ENCODE measurements around the gene ATXN7L2. TPM values are rescaled to one million over a fixed set of nuclear protein-coding genes. Genes with fewer than 3 reads are reported as not detected.

The ATXN7L2 gene
- total RNA-seq, 4 donors from 2014 or later, result 6.5 to 6.8 (median 6.5) TPM

DNA sequence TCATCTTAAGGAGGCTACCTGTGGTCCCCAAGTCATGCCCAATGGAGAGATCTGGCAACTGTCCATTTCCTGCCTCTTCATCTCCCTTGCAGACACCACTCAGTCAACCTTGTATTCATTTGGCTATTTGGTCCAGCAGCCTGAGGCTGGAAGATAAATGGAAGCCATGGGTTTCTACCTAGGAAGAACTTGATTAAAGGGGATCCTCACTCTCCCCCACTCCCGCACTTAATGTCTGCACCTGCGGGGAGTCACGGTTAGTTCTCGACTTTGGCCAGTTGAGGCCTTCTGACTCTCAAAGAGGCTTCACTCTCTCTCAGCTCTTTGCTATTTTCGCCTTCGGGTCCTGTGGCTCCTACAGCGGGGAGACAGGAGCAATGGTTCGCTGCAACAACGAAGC lies 8.4 kb upstream of the ATXN7L2 start:
- no peak for DNase-seq (ENCODE audit: low spot score in 2 of 2)
- no peaks in the 10 kb centered on the region for H3K9me3 ChIP-seq
- TF ChIP-seq, protein P1, sequence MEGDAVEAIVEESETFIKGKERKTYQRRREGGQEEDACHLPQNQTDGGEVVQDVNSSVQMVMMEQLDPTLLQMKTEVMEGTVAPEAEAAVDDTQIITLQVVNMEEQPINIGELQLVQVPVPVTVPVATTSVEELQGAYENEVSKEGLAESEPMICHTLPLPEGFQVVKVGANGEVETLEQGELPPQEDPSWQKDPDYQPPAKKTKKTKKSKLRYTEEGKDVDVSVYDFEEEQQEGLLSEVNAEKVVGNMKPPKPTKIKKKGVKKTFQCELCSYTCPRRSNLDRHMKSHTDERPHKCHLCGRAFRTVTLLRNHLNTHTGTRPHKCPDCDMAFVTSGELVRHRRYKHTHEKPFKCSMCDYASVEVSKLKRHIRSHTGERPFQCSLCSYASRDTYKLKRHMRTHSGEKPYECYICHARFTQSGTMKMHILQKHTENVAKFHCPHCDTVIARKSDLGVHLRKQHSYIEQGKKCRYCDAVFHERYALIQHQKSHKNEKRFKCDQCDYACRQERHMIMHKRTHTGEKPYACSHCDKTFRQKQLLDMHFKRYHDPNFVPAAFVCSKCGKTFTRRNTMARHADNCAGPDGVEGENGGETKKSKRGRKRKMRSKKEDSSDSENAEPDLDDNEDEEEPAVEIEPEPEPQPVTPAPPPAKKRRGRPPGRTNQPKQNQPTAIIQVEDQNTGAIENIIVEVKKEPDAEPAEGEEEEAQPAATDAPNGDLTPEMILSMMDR (IDR thresholded peaks at IDR 0.05), result no peak
- TF ChIP-seq POLR2A (IDR thresholded peaks at IDR 0.05), result no peak
- TF ChIP-seq EP300 (IDR thresholded peaks at IDR 0.05), result no peak
- H3K4me3 ChIP-seq, result no peak overlapping the region
- peaks cover 0 to 6% of the 10 kb centered on the region in 2 donors for H3K27me3 ChIP-seq
- H3K4me1 ChIP-seq, result no peaks in the 10 kb centered on the region
- no peaks in the 10 kb centered on the region for H3K36me3 ChIP-seq
- 83 to 85% methylated on average over 9 of the region's 9 CpGs for WGBS, 2 donors
- no peak overlapping the region for H3K27ac ChIP-seq

DNA sequence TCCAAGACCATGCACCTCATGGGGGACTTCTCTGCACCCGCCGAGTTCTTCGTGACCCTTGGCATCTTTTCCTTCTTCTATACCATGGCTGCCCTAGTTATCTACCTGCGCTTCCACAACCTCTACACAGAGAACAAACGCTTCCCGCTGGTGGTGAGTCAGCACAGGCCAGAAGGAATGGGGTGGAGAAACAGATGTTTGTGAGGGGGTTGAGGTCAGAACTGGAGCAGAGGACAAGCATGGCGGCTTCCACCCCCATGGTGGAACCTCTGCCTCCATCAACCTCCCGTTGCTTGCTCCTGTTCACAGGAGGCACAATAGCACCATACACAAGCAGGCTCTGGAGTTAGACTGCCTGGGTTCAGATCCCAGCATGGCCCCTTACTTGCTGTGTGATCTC lies 6.9 kb upstream of the ATXN7L2 start:
- Histone ChIP-seq H3K36me3 (no peaks in the 10 kb centered on the region), H3K27ac (no peak overlapping the region), H3K9me3 (no peaks in the 10 kb centered on the region), H3K4me3 (no peak overlapping the region), H3K27me3 (no peaks in the 10 kb centered on the region), H3K4me1 (no peaks in the 10 kb centered on the region)
- 87 to 88% methylated on average over 8 of the region's 8 CpGs for WGBS, 2 donors
- DNase-seq (ENCODE audit: low spot score in 2 of 2), result no peak
- TF ChIP-seq POLR2A (IDR thresholded peaks at IDR 0.05) (no peak), EP300 (IDR thresholded peaks at IDR 0.05) (no peak)
- TF ChIP-seq, protein P1 (IDR thresholded peaks at IDR 0.05), result no peak

DNA sequence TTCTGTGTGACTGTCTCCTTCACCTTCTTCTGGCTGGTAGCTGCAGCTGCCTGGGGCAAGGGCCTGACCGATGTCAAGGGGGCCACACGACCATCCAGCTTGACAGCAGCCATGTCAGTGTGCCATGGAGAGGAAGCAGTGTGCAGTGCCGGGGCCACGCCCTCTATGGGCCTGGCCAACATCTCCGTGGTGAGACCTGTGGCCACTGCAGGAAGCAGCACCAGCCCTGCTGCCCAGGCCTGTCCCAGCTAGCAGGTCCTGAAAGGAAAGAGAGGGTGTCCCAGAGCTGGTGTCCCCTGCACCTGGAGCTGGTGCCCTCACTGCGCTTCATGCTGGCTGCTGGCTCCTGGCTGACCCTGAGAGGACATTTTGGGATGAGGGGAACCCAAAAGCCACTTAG lies 5.9 kb upstream of the ATXN7L2 start:
- peaks cover 0 to 3% (median 1%) of the 10 kb centered on the region in 4 donors for H3K4me1 ChIP-seq
- no peaks in the 10 kb centered on the region for H3K27me3 ChIP-seq
- no peak for TF ChIP-seq POLR2A (IDR thresholded peaks at IDR 0.05)
- no peak for TF ChIP-seq EP300 (IDR thresholded peaks at IDR 0.05)
- TF ChIP-seq, protein P1 (IDR thresholded peaks at IDR 0.05), result no peak
- H3K4me3 ChIP-seq, result no peak overlapping the region
- H3K36me3 ChIP-seq, result no peaks in the 10 kb centered on the region
- no peak for DNase-seq (ENCODE audit: low spot score in 2 of 2)
- H3K27ac ChIP-seq, result no peak overlapping the region
- H3K9me3 ChIP-seq, result no peaks in the 10 kb centered on the region
- WGBS, 2 donors, result 69 to 73% methylated on average over 6 of the region's 6 CpGs

DNA sequence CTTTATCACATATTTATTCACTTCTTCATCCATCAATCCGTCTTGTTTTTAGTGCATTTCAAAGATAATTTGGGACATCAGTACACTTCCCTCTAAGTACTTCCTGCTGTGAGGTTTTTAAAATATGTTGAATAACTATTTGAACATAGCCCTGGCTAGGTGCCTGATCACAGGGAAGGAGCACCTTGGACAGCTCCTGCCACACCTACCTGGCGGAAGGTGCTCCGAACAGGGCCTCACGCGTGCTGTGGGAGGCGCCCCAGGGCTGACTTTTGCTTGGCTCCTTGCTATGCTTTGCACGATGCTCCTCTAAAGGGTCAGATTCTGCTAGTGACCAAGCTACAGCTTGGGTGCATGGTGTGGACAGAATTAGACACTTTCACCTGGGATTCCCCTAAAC lies 4.9 kb upstream of the ATXN7L2 start:
- peaks cover 0 to 9% (median 4%) of the 10 kb centered on the region in 4 donors for H3K4me1 ChIP-seq
- H3K27me3 ChIP-seq, result no peaks in the 10 kb centered on the region
- no peak overlapping the region for H3K4me3 ChIP-seq
- TF ChIP-seq, protein P1 (IDR thresholded peaks at IDR 0.05), result no peak
- TF ChIP-seq EP300 (IDR thresholded peaks at IDR 0.05) (no peak), POLR2A (IDR thresholded peaks at IDR 0.05) (no peak)
- no peak for DNase-seq (ENCODE audit: low spot score in 2 of 2)
- no peaks in the 10 kb centered on the region for H3K9me3 ChIP-seq
- WGBS, 2 donors, result 31 to 34% methylated on average over 7 of the region's 7 CpGs
- no peak overlapping the region for H3K27ac ChIP-seq
- H3K36me3 ChIP-seq, result no peaks in the 10 kb centered on the region

DNA sequence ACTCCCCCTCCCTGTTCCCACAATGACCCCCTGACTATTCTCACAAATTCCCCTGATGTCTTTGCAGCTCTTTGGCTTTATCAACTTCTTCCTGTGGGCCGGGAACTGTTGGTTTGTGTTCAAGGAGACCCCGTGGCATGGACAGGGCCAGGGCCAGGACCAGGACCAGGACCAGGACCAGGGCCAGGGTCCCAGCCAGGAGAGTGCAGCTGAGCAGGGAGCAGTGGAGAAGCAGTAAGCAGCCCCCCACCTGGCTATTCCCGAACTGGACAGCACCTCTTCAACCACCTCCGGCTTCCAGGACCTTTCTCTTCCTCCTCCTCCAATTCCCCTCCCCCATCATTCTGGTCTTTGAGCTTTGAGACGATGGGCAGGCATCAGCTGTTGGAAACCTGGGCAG lies 4.4 kb upstream of the ATXN7L2 start:
- WGBS, 2 donors, result 68 to 70% methylated on average over 5 of the region's 5 CpGs
- peaks cover 0 to 11% (median 5%) of the 10 kb centered on the region in 4 donors for H3K4me1 ChIP-seq
- no peak overlapping the region for H3K27ac ChIP-seq
- no peaks in the 10 kb centered on the region for H3K36me3 ChIP-seq
- no peak overlapping the region for H3K4me3 ChIP-seq
- no peaks in the 10 kb centered on the region for H3K27me3 ChIP-seq
- TF ChIP-seq POLR2A (IDR thresholded peaks at IDR 0.05) (no peak), EP300 (IDR thresholded peaks at IDR 0.05) (no peak)
- TF ChIP-seq, protein P1 (IDR thresholded peaks at IDR 0.05), result no peak
- H3K9me3 ChIP-seq, result no peaks in the 10 kb centered on the region
- DNase-seq (ENCODE audit: low spot score in 2 of 2), result no peak

Data from tibial nerve (tissue), 4 donors.